Tibial nerve (tissue), 4 donors: ENCODE results near the gene NEU3. TPM values are rescaled to one million over a fixed set of nuclear protein-coding genes. Genes with fewer than 3 reads are reported as not detected.
"Not testable (repeated sequence)": the region's sequence is repeated elsewhere in the genome, so short reads cannot be mapped to it uniquely, and the experiment has no call there.

ENCODE experiments used
- DNase-seq, 2 donors: peaks; one replicate each; pipeline ENCODE4 v3.0.0-alpha.2; 2019; ENCODE audit warnings: low spot score in 2 of 2
- H3K27ac ChIP-seq, 4 donors: fragments of 200-600 bp; sonication (generic) in 3 of 4; one replicate each; pipeline ENCODE4 v1.5.1; 2017 to 2019; ENCODE audit warnings: mild to moderate bottlenecking in 1 of 4
- H3K27me3 ChIP-seq, 2 donors: fragments of 200-600 bp; sonication (generic) in 1 of 2; one replicate each; pipeline versions ENCODE4 v1.5.1 to v1.6.0; 2017 to 2019
- H3K36me3 ChIP-seq, 3 donors: fragments of 200-600 bp; sonication (generic); one replicate each; pipeline ENCODE4 v1.5.1; 2018 to 2019
- H3K4me1 ChIP-seq, 4 donors: fragments of 200-600 bp; sonication (generic) in 3 of 4; one replicate each; pipeline ENCODE4 v1.5.1; 2017 to 2019
- H3K4me3 ChIP-seq, 4 donors: fragments of 200-600 bp; sonication (generic) in 3 of 4; one replicate each; pipeline ENCODE4 v1.5.1; 2017 to 2019; ENCODE audit warnings: mild to moderate bottlenecking in 1 of 4, moderate library complexity in 1 of 4
- H3K9me3 ChIP-seq, 4 donors: fragments of 200-600 bp; sonication (generic) in 3 of 4; one replicate each; pipeline ENCODE4 v1.5.1; 2017 to 2019
- CTCF ChIP-seq, 5 experiments: fragments of 200-600 bp in 3 of 5; fragments of 450-650 bp in 2 of 5; sonication (generic) in 3 of 5; IDR thresholded peaks; one replicate each; pipeline ENCODE4 v1.5.1; 2016 to 2019; ENCODE audit warnings: antibody characterized with exemption in 5 of 5, mild to moderate bottlenecking in 3 of 5, moderate library complexity in 2 of 5
- EP300 ChIP-seq, 2 donors: sonication (generic); formaldehyde crosslinking; IDR thresholded peaks; one replicate each; pipeline ENCODE4 v1.6.1; 2017; ENCODE audit warnings: antibody characterized with exemption in 2 of 2, mild to moderate bottlenecking in 1 of 2
- POLR2A ChIP-seq, 2 donors: fragments of 450-650 bp; IDR thresholded peaks; one replicate each; pipeline ENCODE4 v1.6.1; 2017; ENCODE audit warnings: antibody characterized with exemption in 2 of 2, mild to moderate bottlenecking in 2 of 2, moderate library complexity in 2 of 2
- WGBS, 2 donors: methylation state at CpG; one replicate each; pipeline ENCODE4 v1.1.5; 2018; 5-methylcytosine and 5-hydroxymethylcytosine counted together
- total RNA-seq, 4 donors: library from RNA; depleted of rRNA; stranded (reverse); fragments of >200 nt; gene quantifications; one replicate each; pipeline ENCODE4 v1.1.0, GENCODE V29; 2016

NEU3 gene
- total RNA-seq, 4 donors from 2014 or later = 5.0 to 20.2 (median 12.7) TPM

DNA sequence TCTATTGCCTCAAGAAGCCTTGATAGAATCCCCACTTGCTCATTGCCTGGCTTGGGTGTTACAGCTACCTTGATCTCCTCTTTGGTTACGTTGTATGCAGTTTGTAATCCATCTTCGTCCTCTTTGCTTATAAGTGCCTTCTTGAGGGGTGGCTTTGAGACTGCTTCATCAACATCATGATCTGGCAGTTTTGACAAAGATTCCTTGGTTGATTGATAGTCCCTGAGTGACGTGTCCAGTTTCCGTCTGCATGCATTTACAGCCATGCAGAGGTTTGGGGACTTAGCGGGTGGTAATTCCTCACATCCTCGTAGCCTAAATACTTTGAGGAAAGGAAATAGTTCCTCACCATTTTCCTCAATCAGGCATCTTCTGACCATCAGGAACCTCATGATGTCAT is 23.1 kb downstream of the NEU3 start:
- DNase-seq = no peak
- Histone ChIP-seq H3K36me3 (peaks cover 0 to 43% (median 2%) of the 10 kb centered on the region in 3 donors), H3K27me3 (no peaks in the 10 kb centered on the region), H3K27ac (no peak overlapping the region), H3K4me3 (no peak overlapping the region), H3K4me1 (no peaks in the 10 kb centered on the region), H3K9me3 (no peaks in the 10 kb centered on the region)
- WGBS, 2 donors = 89% methylated on average over 6 of the region's 6 CpGs
- TF ChIP-seq CTCF (IDR thresholded peaks at IDR 0.05) (no peak), EP300 (IDR thresholded peaks at IDR 0.05) (no peak), POLR2A (IDR thresholded peaks at IDR 0.05) (no peak)

GRCh38 chr11:75013051-75013450 is 24.3 kb downstream of the NEU3 start:
- no peak overlapping the region for H3K4me3 ChIP-seq
- H3K27me3 ChIP-seq = no peaks in the 10 kb centered on the region
- no peak overlapping the region for H3K27ac ChIP-seq
- H3K4me1 ChIP-seq = no peaks in the 10 kb centered on the region
- no peak for TF ChIP-seq EP300 (IDR thresholded peaks at IDR 0.05)
- TF ChIP-seq CTCF (IDR thresholded peaks at IDR 0.05) = no peak
- TF ChIP-seq POLR2A (IDR thresholded peaks at IDR 0.05) = no peak
- DNase-seq = no peak
- H3K9me3 ChIP-seq = no peaks in the 10 kb centered on the region
- H3K36me3 ChIP-seq = peaks cover 0 to 32% (median 2%) of the 10 kb centered on the region in 3 donors

DNA sequence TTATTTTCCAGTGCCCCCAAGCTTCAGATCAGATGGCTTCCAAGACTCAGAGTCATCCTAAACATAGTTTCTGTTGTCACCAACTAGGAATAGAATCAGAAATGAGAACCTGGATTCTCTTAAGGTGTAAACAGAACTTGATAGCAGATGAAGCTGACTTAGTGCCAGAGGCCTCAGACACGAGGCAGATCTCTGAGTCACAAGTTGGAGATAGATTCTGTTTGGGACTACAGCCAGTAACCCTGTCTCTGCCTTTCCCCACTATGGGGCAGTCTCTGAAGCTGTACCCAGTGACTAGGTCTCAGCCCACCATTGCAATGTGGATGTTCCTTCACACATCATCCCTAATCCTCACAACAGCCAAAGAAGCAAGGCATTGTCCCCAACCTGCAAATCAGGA is 25.4 kb downstream of the NEU3 start:
- TF ChIP-seq POLR2A (IDR thresholded peaks at IDR 0.05) = no peak
- no peak for TF ChIP-seq CTCF (IDR thresholded peaks at IDR 0.05)
- TF ChIP-seq EP300 (IDR thresholded peaks at IDR 0.05) = no peak
- H3K27ac ChIP-seq = no peak overlapping the region
- H3K27me3 ChIP-seq = no peaks in the 10 kb centered on the region
- no peak overlapping the region for H3K4me3 ChIP-seq
- H3K36me3 ChIP-seq = peaks cover 0 to 21% (median 2%) of the 10 kb centered on the region in 3 donors
- WGBS, 2 donors = 0 to 13% methylated on average over 1 of the region's 1 CpG
- H3K9me3 ChIP-seq = no peaks in the 10 kb centered on the region
- H3K4me1 ChIP-seq = no peaks in the 10 kb centered on the region
- DNase-seq = no peak

DNA sequence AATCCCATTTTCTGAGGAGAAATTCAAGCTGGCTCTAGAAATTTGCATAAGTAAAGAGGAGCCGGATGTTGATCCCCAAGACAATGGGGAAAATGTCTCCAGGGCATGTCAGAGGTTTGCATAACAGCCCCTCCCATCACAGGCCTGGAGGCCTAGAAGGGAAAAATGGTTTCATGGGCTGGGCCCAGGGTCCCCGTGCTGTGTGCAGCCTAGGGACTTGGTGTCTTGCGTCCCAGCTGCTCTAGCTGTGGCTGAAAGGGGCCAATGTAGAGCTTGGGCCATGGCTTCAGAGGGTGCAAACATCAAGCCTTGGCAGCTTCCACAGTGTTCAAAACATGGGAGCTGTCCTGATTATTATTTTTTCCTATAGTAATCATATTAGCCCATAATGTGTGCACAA is 30.5 kb downstream of the NEU3 start:
- not testable (repeated sequence) for H3K4me3 ChIP-seq, H3K9me3 ChIP-seq, H3K36me3 ChIP-seq, H3K27ac ChIP-seq, H3K27me3 ChIP-seq, DNase-seq
- 84 to 85% methylated on average over 3 of the region's 3 CpGs for WGBS, 2 donors
- H3K4me1 ChIP-seq = peaks cover 0 to 13% (median 3%) of the 10 kb centered on the region in 4 donors

DNA sequence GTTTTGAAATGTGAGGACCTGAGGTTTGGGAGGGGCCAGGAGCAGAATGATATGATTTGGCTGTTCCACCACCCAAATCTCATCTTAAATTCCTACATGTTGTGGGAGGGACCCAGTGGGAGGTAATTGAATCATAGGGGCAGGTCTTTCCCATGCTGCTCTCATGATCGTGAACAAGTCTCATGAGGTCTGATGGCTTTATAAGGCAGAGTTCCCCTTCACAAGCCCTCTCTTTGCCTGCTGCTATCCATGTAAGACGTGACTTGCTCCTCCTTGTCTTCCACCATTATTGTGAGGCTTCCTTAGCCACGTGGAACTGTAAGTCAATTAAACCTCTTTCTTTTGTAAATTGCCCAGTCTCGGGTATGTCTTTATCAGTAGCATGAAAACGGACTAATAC is 31.6 kb downstream of the NEU3 start:
- H3K36me3 ChIP-seq, H3K27me3 ChIP-seq, H3K27ac ChIP-seq, DNase-seq, H3K9me3 ChIP-seq, H3K4me3 ChIP-seq: not testable (repeated sequence)
- peaks cover 0 to 21% (median 6%) of the 10 kb centered on the region in 4 donors for H3K4me1 ChIP-seq
- WGBS, 2 donors = 73 to 78% methylated on average over 5 of the region's 5 CpGs

GRCh38 chr11:75022296-75022695 is 33.6 kb downstream of the NEU3 start:
- 83 to 87% methylated on average over 3 of the region's 3 CpGs for WGBS, 2 donors
- H3K4me1 ChIP-seq = peaks cover 0 to 21% (median 6%) of the 10 kb centered on the region in 4 donors
- TF ChIP-seq POLR2A (IDR thresholded peaks at IDR 0.05) (no peak), CTCF (IDR thresholded peaks at IDR 0.05) (no peak), EP300 (IDR thresholded peaks at IDR 0.05) (no peak)
- no peaks in the 10 kb centered on the region for H3K9me3 ChIP-seq
- no peak overlapping the region for H3K4me3 ChIP-seq
- no peaks in the 10 kb centered on the region for H3K27me3 ChIP-seq
- DNase-seq = no peak
- no peaks in the 10 kb centered on the region for H3K36me3 ChIP-seq
- peak overlapping the region in 2 of 4 donors; percentile 69 to 82 for H3K27ac ChIP-seq
